Measurements from ENCODE around the gene PCBP2. TPM values are rescaled to one million over a fixed set of nuclear protein-coding genes. Genes with fewer than 3 reads are reported as not detected.
"Not testable (repeated sequence)": the region's sequence is repeated elsewhere in the genome, so short reads cannot be mapped to it uniquely, and the experiment has no call there.

PCBP2 gene
- total RNA-seq, result 520 TPM
- long read RNA-seq, transcript PCBP2-203 (13 exons, 3,026 nt), result minor isoform, 10 of 219 reads
- long read RNA-seq, transcript PCBP2-215 (13 exons, 1,619 nt), result minor isoform, 7 of 219 reads
- long read RNA-seq, transcript PCBP2-202 (15 exons, 1,814 nt), result minor isoform, 11 of 219 reads
- long read RNA-seq, transcript PCBP2-207 (15 exons, 1,457 nt), result major isoform, 17 of 219 reads
- long read RNA-seq, partial matches to known transcripts, result 66 of 219 reads
- long read RNA-seq, other reads (novel, unspliced or antisense), result 82 of 219 reads

DNA sequence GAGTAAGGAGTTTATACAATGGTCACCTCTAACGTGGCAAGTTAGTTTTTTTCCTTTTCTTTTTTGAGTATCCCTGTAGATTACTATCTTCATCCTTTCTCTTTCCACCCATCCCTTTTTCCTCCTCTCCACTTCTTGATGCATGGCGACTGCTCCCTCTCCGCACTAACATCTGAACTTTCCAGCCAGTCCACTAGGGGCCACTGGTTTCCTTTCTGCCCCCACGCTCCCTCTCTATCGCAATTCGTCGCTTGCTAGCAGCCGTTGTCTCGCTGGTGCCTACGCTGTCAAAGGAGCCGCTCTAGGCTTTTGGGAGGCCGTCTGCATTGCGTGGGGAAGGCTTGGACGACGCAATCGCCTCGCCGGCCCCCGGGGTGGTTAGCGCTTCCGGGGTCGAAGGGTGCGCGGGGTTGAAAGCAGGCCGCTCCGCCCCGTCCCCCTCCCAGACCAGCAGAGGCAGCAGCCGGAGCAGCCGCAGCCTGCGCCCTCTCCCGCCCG lies at the start of gene PCBP2:
Gene PCBP2 (plus strand): TSS at position 442 of the 498 bp plus-strand sequence. CDS start 2,699 bp downstream, outside the sequence.
- peak; percentile 99 for DNase-seq (ENCODE audit: low spot score)
- intact Hi-C loops (cut with DNase I), result loop anchor here (1.0 kb wide), 1 partner anchor 50 kb away; the partner anchor contains the start of gene TARBP2

DNA sequence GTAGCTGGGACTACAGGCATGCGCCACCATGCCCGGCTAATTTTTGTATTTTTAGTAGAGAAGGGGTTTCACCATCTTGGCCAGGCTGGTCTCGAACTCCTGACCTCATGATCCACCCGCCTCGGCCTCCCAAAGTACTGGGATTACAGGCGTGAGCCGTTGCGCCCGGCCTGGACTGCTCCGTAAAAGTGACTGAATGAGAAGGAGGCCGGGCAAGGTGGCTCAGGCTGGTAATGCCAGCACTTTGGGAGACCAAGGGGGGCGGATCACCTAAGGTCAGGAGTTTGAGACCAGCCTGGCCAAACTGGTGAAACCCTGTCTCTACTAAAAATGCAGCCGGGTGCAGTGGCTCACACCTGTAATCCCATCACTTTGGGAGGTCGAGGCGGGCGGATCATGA lies 49.6 kb upstream of the PCBP2 start:
- intact Hi-C loops (cut with DNase I); DNase-seq (ENCODE audit: low spot score): not testable (repeated sequence)

DNA sequence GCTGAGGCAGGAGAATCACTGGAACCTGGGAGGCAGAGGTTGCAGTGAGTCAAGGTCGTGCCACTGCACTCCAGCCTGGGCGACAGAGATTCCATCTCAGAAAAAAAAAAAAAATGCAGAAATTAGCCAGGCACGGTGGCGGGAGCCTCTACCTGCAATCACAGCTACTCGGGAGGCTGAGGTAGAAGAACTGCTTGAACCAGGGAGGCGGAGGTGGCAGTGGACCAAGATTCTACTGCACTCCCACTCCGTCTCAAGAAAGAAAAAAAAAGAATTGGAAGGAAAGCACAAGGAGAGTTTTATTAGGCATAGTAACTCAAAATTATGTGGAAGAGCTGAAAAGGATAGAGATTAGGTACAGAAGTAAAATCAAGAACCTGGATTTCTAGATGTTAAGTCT lies 49.0 kb upstream of the PCBP2 start:
- no peak for DNase-seq (ENCODE audit: low spot score)

DNA sequence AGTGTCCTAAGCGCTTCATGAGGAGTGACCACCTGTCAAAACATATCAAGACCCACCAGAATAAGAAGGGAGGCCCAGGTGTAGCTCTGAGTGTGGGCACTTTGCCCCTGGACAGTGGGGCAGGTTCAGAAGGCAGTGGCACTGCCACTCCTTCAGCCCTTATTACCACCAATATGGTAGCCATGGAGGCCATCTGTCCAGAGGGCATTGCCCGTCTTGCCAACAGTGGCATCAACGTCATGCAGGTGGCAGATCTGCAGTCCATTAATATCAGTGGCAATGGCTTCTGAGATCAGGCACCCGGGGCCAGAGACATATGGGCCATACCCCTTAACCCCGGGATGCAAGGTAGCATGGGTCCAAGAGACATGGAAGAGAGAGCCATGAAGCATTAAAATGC lies 41.0 kb upstream of the PCBP2 start:
- intact Hi-C loops (cut with DNase I), result no loop called here
- no peak for DNase-seq (ENCODE audit: low spot score)

More for the DNA sequence above, 49.0 kb upstream of the PCBP2 start:
- intact Hi-C loops (cut with DNase I), result no loop called here

DNA sequence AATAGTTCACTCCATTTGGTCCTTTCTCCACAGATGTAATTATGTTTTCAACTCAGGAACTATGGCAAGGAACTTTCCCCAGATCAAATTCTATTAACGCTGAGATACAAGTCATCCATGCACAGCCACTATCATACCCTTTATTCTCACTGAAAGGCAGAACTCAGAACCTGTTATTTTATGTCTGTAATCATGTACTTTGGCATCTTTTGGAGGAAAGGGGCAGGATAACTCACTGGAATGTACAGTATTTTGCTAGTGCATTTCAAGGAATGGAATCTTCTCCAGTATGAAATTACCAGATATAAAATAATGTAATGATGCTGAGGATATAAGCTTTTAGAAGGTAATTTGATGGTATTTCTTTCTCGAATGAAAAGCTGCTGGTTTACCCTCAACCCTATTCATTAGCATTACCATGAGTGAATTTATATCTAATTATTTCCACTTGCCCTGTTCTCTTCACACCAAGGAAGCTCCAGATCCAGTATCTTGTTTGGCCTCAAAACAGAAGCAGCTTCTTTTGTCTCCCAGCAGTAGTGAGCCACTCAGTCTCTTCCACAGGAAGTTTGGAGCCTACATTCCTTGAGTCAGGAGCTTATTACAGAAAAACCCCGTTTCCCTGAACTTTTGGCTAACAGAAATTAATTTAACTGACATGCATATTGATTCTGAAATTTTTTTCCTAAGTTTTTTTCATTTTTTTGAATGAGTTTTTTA lies 38.3 kb upstream of the PCBP2 start:
- intact Hi-C loops (cut with DNase I), result no loop called here
- DNase-seq (ENCODE audit: low spot score), result no peak

DNA sequence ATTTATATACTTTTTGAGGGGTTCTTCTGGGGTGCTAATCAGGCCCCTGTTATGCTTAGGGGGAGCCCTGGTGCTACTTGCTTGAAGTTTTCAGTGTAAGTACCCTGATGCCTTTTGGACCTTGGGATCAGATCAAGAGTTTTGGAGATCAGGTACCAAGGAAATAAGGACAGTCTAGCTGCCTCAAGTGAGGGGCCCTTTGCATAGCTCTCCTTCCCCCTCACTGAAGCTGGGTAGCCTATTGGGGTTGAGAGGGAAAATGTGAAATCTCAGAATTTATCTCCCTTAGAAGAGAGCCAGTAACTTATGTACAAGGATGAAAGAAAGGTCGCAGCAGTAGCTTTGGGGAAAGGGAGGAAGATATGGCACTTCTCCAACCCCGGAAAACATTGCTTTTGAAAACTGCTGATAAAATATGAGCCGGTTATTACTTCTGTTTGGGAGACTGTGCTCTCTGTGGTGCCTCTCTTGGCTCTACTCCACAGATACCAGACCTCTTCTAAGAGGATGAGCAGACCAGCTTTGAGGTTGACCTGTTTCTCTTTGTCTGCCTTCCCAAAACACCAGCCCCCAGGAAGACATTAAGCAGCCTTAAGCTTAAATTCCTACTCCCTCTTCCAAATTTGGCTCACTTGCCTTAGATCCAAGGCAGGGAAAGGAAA lies 37.0 kb upstream of the PCBP2 start:
- intact Hi-C loops (cut with DNase I), result no loop called here
- DNase-seq (ENCODE audit: low spot score), result no peak

DNA sequence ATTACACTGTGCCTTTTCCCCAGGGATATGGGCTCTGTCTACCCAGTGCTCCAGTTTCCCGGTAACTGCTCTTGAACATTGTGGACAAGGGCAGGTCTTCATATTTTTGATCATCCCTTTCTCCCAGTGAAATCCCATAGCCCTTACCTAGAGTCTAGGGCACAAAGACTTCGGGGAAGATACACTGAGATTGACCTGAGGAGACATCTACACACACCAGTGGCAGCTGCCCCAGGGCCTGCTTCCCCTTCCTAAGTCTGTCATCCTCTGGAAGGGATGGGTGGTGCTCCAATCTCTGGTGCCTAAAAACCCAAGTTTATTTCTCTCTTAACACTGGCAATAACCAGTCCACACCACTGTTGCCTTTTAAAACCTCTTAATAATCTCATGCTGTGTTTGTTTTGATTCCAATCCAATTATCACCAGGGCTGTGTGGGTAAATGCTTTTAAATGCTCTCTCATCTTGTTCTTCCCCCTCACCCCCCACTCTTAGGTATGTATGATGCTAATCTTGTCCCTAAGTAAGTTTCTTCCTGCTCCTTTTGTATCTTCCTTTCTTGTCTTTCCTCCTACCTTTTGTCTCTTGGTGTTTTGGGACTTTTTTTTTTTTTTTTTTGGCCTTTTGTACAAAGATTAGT lies 36.0 kb upstream of the PCBP2 start:
- DNase-seq (ENCODE audit: low spot score); intact Hi-C loops (cut with DNase I): not testable (repeated sequence)

DNA sequence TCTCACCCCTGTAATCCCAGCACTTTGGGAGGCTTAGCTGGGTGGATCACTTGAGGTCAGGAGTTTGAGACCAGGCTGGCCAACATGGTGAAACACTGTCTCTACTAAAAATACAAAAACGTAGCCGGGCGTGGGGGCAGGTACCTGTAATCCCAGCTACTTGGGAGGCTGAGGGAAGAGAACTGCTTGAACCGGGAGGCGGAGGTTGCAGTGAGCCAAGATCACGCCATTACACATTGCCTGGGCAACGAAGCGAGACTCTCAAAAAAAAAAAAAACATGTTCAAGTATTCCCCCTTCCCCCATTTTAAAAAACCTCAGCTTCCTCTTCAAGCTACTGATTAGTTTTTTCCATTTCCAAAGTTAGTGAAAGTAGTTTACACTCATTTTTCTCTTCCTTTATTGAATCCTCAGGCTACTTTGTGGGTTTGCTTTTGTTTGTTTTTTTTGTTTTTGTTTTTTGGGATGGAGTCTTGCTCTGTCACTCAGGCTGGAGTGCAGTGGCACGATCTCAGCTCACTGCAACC lies 34.5 kb upstream of the PCBP2 start:
- intact Hi-C loops (cut with DNase I); DNase-seq (ENCODE audit: low spot score): not testable (repeated sequence)

DNA sequence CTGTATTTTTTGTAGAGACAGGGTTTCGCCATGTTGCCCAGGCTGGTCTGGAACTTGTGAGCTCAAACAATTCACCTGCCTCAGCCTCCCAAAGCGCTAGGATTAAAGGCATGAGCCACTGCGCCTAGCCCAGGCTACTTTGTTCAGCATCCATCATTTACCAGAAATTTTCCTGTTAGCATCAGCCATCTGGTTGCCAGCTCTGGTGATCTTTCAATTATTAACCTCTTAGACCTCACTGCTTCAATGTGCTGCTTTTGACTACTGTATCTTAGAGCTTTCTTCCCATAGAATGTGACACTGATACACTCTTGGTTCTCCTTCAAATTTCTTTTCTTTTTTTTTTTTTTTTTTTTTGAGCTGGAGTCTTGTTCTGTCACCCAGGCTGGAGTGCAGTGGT lies 33.7 kb upstream of the PCBP2 start:
- intact Hi-C loops (cut with DNase I), result no loop called here
- no peak for DNase-seq (ENCODE audit: low spot score)

DNA sequence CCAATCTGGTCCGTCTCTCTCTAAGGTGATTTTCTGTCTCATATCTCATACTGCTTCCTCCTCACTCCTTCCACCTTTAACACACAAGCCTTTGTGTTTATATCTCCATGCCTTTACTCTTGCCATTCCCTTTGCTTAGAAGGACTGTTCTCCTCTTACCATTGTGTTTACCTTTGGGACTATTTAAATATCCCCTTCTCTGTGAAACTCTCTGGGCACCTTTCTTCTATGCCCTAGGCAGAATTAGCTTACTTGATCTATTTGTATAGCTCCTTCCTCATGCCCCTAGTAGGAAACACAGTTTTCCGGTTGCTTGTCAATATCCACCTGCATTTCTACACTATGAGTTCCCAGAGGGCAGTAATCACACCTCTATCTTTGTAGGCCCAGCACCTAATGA lies 32.1 kb upstream of the PCBP2 start:
- intact Hi-C loops (cut with DNase I), result no loop called here
- DNase-seq (ENCODE audit: low spot score), result no peak

DNA sequence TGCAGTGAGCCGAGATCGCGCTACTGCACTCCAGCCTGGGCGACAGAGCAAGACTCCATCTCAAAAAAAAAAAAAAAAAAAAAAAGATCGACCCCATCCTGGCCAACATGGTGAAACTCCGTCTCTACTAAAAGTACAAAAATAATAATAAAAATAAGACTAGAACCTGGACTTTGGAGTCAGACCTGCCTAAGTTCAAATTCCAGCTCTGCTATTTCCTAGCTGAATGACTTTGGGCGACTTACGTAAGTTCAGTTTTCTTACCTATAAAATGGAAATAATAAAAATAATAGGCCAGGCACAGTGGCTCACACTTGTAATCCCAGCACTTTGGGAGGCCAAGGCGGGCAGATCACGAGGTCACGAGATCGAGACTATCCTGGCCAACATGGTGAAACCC lies 29.7 kb upstream of the PCBP2 start:
- intact Hi-C loops (cut with DNase I); DNase-seq (ENCODE audit: low spot score): not testable (repeated sequence)

DNA sequence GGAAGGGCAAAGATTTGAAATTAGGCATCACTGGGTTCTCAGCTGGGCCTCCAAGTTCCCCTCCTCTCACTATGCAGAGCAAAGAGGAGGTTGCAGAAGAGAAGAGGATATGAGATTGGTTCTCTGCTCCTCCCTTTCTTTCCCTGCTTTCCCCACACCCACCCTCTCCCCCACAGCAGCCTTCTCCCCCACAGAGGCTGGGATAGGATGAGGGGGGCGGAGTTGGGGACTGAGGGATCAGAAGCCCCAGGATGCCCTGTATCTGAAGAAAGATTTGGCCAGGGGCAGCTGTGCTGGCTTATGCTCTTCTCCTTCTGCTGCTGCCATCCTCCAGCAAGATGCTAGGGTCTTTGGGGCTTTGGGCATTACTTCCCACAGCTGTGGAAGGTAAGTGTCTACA lies 28.3 kb upstream of the PCBP2 start, which contains the start of gene AMHR2:
Gene AMHR2 (plus strand): TSS at position 259 of the 400 bp plus-strand sequence. CDS start 80 bp downstream, at position 339.
- DNase-seq (ENCODE audit: low spot score), result no peak
- intact Hi-C loops (cut with DNase I), result no loop called here

DNA sequence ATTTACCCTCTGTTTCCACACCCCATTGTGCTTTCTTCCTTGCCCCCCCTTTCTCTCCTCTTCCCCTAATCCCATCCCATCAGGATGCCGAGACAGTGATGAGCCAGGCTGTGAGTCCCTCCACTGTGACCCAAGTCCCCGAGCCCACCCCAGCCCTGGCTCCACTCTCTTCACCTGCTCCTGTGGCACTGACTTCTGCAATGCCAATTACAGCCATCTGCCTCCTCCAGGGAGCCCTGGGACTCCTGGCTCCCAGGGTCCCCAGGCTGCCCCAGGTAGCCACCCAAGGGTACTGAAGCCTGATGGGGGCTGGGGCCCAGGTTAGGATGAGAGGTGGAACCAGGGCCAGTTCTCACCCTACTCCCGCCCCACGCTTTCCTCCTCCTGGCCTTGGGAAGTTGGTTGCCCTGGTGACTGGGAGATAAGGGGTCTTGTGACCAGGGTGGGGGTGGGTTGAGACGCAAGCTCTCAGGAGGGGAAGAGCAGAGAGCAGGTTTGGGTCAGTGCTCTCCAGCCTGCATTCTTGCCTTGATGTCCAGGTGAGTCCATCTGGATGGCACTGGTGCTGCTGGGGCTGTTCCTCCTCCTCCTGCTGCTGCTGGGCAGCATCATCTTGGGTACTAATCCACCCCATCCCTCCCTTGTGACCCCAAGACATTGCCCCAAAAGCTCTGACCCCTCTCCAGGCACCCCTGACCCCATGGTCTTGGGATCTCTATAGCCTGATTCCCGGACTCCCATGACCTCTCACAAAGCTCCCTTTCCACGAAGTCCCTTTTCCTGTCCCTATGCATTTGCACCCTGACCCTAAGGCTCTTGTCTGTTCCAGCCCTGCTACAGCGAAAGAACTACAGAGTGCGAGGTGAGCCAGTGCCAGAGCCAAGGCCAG lies 27.0 kb upstream of the PCBP2 start:
- intact Hi-C loops (cut with DNase I), result no loop called here
- DNase-seq (ENCODE audit: low spot score), result no peak

DNA sequence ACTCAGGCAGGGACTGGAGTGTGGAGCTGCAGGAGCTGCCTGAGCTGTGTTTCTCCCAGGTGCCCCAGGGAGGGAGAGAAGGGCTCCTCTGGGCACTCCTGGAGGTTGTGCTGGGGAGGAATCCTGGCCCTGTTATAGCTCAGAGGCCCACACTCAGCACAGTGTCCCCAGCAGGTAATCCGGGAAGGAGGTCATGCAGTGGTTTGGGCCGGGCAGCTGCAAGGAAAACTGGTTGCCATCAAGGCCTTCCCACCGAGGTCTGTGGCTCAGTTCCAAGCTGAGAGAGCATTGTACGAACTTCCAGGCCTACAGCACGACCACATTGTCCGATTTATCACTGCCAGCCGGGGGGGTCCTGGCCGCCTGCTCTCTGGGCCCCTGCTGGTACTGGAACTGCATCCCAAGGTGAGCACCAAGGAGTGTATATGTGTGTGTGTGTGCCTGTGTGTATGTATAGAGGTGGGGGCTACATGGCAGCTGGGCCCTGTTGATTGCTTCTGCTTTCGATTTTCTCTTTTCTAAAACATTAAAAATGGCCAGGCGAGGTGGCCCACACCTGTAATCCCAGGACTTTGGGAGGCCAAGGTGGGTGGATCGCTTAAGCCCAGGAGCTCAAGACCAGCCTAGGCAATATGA lies 26.3 kb upstream of the PCBP2 start:
- DNase-seq (ENCODE audit: low spot score), result no peak
- intact Hi-C loops (cut with DNase I), result no loop called here

DNA sequence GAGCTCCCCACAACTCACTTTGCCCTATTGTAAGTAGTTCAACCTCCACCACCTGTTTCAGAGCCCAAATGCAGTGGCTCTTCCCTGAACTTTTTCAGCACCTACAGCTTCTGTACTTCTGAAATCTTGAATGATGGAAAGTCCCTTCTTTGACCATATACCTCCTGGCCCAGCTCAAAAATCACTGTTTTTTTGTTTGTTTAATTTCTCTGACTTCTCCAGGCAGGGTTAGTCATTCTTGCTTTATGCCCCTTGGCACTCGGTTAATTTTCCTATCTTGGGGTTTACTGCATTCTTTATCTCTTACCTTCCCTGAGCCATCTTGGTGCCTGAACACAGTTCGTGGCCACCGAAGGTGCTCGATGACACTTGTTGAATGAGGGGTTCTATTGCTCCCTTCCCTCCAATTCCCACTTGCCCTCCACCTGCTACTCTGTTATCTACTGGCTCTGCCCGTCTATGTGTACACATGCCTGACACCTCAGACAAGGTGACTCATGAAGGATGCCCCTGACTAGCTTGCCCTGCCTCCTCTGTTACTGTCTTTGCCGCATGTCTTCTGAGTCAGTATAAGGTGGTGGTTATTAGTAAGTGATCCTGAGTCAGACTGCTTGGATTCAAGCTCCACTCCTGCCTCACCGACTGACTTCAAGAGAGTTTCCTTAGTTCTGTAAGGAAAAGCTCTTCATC lies 23.9 kb upstream of the PCBP2 start:
- DNase-seq (ENCODE audit: low spot score), result no peak
- intact Hi-C loops (cut with DNase I), result no loop called here

DNA sequence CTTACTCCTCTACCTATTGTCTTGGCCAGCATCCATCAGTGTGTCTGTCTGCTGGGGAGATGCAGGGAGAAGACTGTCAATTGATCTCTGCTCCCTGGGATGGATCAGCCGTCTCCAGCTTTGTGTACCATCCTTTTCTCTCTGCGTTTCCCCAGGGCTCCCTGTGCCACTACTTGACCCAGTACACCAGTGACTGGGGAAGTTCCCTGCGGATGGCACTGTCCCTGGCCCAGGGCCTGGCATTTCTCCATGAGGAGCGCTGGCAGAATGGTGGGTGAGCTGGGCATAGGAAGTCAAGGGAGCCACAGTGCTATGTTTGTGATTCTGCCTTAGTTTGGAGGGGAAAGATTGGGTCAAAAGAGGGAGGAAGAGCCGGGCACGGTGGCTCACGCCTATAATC lies 23.2 kb upstream of the PCBP2 start:
- no peak for DNase-seq (ENCODE audit: low spot score)
- intact Hi-C loops (cut with DNase I), result no loop called here

DNA sequence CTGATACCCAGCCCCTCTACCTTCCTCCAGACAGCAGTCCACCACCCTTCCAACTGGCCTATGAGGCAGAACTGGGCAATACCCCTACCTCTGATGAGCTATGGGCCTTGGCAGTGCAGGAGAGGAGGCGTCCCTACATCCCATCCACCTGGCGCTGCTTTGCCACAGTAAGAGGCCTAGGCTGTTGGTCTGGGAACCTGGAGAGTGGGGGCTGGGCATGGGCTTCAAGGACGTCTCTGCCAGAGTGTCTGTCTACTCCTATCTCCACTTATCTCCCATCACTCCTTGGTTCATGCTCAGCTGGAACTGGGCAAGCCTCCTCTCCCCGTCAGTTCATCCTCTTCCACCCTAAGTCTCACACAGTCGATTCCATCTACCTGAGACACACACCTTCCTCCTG lies 21.8 kb upstream of the PCBP2 start:
- no peak for DNase-seq (ENCODE audit: low spot score)
- intact Hi-C loops (cut with DNase I), result no loop called here

DNA sequence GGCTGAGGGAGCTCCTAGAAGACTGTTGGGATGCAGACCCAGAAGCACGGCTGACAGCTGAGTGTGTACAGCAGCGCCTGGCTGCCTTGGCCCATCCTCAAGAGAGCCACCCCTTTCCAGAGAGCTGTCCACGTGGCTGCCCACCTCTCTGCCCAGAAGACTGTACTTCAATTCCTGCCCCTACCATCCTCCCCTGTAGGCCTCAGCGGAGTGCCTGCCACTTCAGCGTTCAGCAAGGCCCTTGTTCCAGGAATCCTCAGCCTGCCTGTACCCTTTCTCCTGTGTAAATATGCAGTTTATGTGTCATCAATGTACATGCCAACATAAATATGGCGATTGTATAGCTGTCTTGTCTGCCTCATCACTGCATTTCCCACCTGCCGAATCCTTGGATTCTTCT lies 20.7 kb upstream of the PCBP2 start:
- DNase-seq (ENCODE audit: low spot score), result no peak
- intact Hi-C loops (cut with DNase I), result no loop called here

Data from cardiac septum (tissue), 1 donor.